ENCODE measurements around the gene DCLRE1C.
A peak's percentile ranks its signal among the peaks of the same experiment; 100 is the strongest.
"Not testable (repeated sequence)": the region's sequence is repeated elsewhere in the genome, so short reads cannot be mapped to it uniquely, and the experiment has no call there.

The DCLRE1C gene

GRCh38 chr10:14942950-14943338 is 11.0 kb downstream of the DCLRE1C start:
- DNase-seq: peak; percentile 32

GRCh38 chr10:14942147-14942949 is 11.5 kb downstream of the DCLRE1C start:
- DNase-seq: not testable (repeated sequence)

- not testable (repeated sequence) for DNase-seq
These were observed 14.9 kb downstream of the DCLRE1C start for GRCh38 chr10:14938971-14939370.

- DNase-seq: no peak
These were observed 17.3 kb downstream of the DCLRE1C start for GRCh38 chr10:14936584-14936983.

- DNase-seq: no peak
These were observed 23.3 kb downstream of the DCLRE1C start for GRCh38 chr10:14930610-14931009.

DNA sequence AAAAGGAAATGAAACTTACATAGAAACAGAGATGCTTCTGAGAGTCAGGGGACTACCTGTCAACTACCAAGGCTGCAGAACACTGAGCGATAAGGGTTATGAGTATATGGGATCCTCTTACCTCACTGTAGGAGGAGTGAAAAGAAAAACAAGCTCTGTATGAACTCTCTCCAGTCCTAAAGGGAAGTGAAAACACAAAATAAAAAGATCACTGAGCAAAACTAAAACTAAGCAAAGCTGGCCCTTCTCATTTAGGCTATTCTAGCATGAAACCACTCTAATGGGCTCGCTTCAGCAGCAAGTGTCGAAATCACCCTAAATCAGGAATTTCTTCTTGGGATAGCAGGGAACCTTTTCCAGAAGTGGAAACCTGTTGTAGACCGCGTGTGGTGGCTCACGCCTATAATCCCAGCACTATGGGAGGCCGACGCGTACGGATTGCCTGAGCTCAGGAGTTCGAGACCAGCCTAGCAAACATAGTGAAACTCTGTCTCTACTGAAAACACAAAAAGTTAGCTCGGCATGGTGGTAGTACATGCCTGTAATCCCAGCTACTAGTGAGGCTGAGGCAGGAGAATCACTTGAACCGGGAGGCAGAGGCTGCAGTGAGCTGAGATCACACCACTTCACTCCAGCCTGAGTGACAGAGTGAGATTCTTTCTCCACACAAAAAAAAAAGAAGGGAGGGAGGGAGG is 27.0 kb downstream of the DCLRE1C start:
- no peak for DNase-seq

- DNase-seq: no peak
These were observed 27.8 kb downstream of the DCLRE1C start for GRCh38 chr10:14926061-14926470.

- DNase-seq: no peak
These were observed 28.6 kb downstream of the DCLRE1C start for GRCh38 chr10:14925268-14925667.

DNA sequence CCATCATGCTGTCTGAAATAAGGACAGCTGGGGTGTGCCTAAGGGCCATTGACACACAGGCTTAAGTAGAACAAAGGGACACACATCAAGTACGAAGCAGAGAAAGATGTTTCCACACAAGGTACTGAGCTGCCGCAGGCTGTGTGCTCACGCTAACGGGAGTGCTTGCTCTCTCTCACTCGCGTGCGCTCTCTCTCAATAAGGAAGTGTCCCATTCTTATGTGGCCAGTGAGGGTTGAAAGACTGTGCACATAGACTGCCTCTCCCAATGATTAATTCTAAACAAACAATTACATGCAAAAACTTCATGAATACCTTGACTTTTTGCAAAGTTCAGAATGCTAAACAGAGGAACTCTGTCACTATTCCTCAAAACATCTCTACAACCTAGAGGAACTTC is 29.9 kb downstream of the DCLRE1C start:
- DNase-seq: no peak

- no peak for DNase-seq
These were observed 34.9 kb downstream of the DCLRE1C start for GRCh38 chr10:14918964-14919363.

GRCh38 chr10:14917827-14918226 is 36.1 kb downstream of the DCLRE1C start:
- no peak for DNase-seq

DNA sequence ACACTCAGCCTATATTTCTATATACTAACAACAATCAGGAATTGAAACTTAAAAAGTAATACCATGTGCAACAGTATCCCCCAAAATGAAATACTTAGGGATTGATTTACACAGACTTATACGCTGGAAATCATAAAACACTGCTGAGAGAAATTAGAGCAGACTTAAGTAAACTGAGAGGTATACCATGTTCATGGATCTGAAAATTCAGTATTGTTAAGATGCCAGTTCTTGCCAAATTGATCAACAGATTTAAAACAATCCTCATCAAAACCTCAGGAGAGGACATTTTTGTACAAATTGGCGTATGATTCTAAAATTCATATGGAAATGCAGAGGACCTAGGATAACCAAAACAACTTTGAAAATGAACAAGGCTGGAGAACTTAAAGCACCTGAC is 37.3 kb downstream of the DCLRE1C start:
- no peak for DNase-seq

DNA sequence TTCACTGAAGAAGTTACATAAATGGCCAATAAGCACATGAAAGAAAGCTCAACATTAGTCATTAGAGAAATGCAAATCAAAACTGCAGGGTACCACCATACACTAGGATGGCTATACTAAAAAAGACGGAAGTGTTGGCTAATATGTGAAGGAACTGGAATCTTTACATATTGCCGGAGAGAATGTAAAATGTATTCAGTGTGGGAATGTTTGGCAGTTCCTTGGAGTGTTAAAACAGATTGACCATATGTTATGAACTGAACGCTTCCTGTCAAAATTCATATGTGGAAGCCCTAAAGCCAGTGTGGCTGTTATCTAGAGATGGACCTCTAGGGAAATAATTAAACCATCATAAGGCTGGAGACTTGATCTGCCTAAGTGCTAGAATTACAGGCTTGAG is 42.1 kb downstream of the DCLRE1C start:
- DNase-seq: no peak

- no peak for DNase-seq
These were observed 42.9 kb downstream of the DCLRE1C start for GRCh38 chr10:14910953-14911352.

- no peak for DNase-seq
These were observed 44.8 kb downstream of the DCLRE1C start for GRCh38 chr10:14909101-14909500.

- not testable (repeated sequence) for DNase-seq
These were observed 46.3 kb downstream of the DCLRE1C start for GRCh38 chr10:14907591-14907990.

DNA sequence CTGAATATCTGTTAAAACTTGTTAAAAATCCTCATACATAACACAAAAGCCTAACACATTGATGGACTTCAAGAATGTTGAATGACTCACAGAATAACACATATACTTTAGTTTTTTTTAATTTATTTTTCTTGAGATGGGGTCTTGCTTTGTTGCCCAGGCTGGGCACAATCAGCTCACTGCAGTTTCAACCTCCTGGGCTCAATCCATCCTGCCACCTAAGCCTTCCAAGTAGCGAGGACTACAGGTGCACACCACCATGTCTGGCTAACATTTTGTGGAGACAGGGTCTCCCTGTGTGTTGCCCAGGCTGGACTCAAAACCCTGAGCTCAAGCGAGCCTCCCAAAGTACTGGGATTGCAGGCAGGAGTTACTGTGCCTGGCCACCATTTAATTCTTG is 47.1 kb downstream of the DCLRE1C start:
- no peak for DNase-seq

- no peak for DNase-seq
These were observed 48.0 kb downstream of the DCLRE1C start for GRCh38 chr10:14905890-14906289.

- DNase-seq: no peak
These were observed 49.0 kb downstream of the DCLRE1C start for GRCh38 chr10:14904864-14905263.

GRCh38 chr10:14904316-14904732 is 49.6 kb downstream of the DCLRE1C start:
- DNase-seq: peak; percentile 77

DNA sequence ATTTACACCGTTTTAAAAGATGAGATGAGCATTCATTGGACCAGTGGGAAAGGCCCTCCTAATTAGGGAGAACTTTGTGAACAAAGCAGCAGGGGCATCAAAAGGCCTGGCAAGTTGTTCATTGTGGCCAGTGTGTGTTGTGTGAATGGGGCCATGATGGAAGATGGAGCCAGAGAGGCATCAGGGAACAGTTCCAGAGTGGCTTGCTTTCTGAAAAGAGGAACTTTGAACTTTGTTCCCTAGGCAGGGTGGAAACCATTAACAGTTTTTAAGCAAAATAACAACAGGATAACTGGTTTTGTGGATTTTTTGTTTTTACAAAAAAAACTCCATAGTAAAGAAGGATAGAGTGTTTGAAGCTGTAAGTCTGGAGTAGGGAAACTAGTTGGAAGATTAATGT is 62.7 kb downstream of the DCLRE1C start:
- DNase-seq: no peak

- DNase-seq: peak; percentile 85
These were observed 64.6 kb downstream of the DCLRE1C start for GRCh38 chr10:14889318-14889717.

- peak; percentile 32 for DNase-seq
These were observed 69.8 kb downstream of the DCLRE1C start for GRCh38 chr10:14884082-14884481.

GRCh38 chr10:14880229-14880628 is 73.7 kb downstream of the DCLRE1C start:
- DNase-seq: peak; percentile 30

GRCh38 chr10:14879928-14880193 is 74.0 kb downstream of the DCLRE1C start:
- peak; percentile 27 for DNase-seq

Measured in hematopoietic multipotent progenitor cell treated with erythropoietin and hydrocortisone succinate and interleukin-3 and kit ligand, for 4 days (in vitro differentiated cells).